ENCODE results near the gene MACROD1.
"Not testable (repeated sequence)": the region's sequence is repeated elsewhere in the genome, so short reads cannot be mapped to it uniquely, and the experiment has no call there.

Gene MACROD1

GRCh38 chr11:63969461-63969860 lies 196.5 kb downstream of the MACROD1 start:
- Histone ChIP-seq H3K9me3 (no peaks in the 10 kb centered on the region), H3K27me3 (peaks cover 0 to 19% of the 10 kb centered on the region in 2 donors), H3K36me3 (no peaks in the 10 kb centered on the region), H3K4me3 (no peak overlapping the region), H3K4me1 (peaks cover 0 to 6% (median 1%) of the 10 kb centered on the region in 4 donors), H3K27ac (no peak overlapping the region)
- no peak for TF ChIP-seq CTCF (IDR thresholded peaks at IDR 0.05)
- no peak for DNase-seq
- intact Hi-C loops (cut with DNase I; ENCODE audit: low total_unique reads): no loop called here

GRCh38 chr11:63966444-63966843 lies 199.5 kb downstream of the MACROD1 start:
- Histone ChIP-seq H3K4me3 (no peak overlapping the region), H3K27me3 (peaks cover 0 to 26% of the 10 kb centered on the region in 2 donors), H3K27ac (no peak overlapping the region), H3K36me3 (no peaks in the 10 kb centered on the region), H3K4me1 (peaks cover 0 to 7% (median 0%) of the 10 kb centered on the region in 4 donors), H3K9me3 (no peaks in the 10 kb centered on the region)
- no peak for DNase-seq
- no peak for TF ChIP-seq CTCF (IDR thresholded peaks at IDR 0.05)
- intact Hi-C loops (cut with DNase I; ENCODE audit: low total_unique reads): no loop called here

- H3K4me1 ChIP-seq; H3K9me3 ChIP-seq; H3K27ac ChIP-seq; DNase-seq; intact Hi-C loops (cut with DNase I; ENCODE audit: low total_unique reads); H3K4me3 ChIP-seq; H3K36me3 ChIP-seq: not testable (repeated sequence)
- peaks cover 0 to 15% of the 10 kb centered on the region in 2 donors for H3K27me3 ChIP-seq
Measured at GRCh38 chr11:63963895-63964294, 202.0 kb downstream of the MACROD1 start.

- Histone ChIP-seq H3K36me3 (peaks cover 0 to 6% (median 0%) of the 10 kb centered on the region in 3 donors), H3K4me1 (peaks cover 0 to 7% (median 0%) of the 10 kb centered on the region in 4 donors), H3K27ac (no peak overlapping the region), H3K4me3 (no peak overlapping the region), H3K9me3 (no peaks in the 10 kb centered on the region), H3K27me3 (peaks cover 0 to 15% of the 10 kb centered on the region in 2 donors)
- DNase-seq: no peak
- intact Hi-C loops (cut with DNase I; ENCODE audit: low total_unique reads): no loop called here
- TF ChIP-seq CTCF (IDR thresholded peaks at IDR 0.05): no peak
Measured at GRCh38 chr11:63961608-63962412, 204.1 kb downstream of the MACROD1 start.

- Histone ChIP-seq H3K9me3 (no peaks in the 10 kb centered on the region), H3K27me3 (peaks cover 0 to 15% of the 10 kb centered on the region in 2 donors), H3K4me1 (peaks cover 0 to 7% (median 0%) of the 10 kb centered on the region in 4 donors), H3K4me3 (no peak overlapping the region), H3K36me3 (peaks cover 25 to 40% (median 35%) of the 10 kb centered on the region in 3 donors), H3K27ac (no peak overlapping the region)
- no peak for TF ChIP-seq CTCF (IDR thresholded peaks at IDR 0.05)
- DNase-seq: no peak
- intact Hi-C loops (cut with DNase I; ENCODE audit: low total_unique reads): no loop called here
Measured at GRCh38 chr11:63958008-63958407, 207.9 kb downstream of the MACROD1 start.

- intact Hi-C loops (cut with DNase I; ENCODE audit: low total_unique reads): no loop called here
- no peak for DNase-seq
- no peak overlapping the region for H3K27ac ChIP-seq
- no peaks in the 10 kb centered on the region for H3K4me1 ChIP-seq
- no peak overlapping the region for H3K4me3 ChIP-seq
- H3K36me3 ChIP-seq: peaks cover 31 to 57% (median 50%) of the 10 kb centered on the region in 3 donors
- H3K9me3 ChIP-seq: no peaks in the 10 kb centered on the region
- no peak for TF ChIP-seq CTCF (IDR thresholded peaks at IDR 0.05)
- H3K27me3 ChIP-seq: no peaks in the 10 kb centered on the region
Measured at GRCh38 chr11:63952570-63952969, 213.3 kb downstream of the MACROD1 start.

Measured in tibial artery (tissue), 4 donors.